CD1c-positive myeloid dendritic cell (primary cell): ENCODE data around the gene RNF26.
A peak's percentile ranks its signal among the peaks of the same experiment; 100 is the strongest.

Source experiments
- DNase-seq: peaks from one replicate; pipeline ENCODE4 v3.0.0-alpha.2; 2016; ENCODE audit errors: extremely low spot score

The RNF26 gene

GRCh38 chr11:119334174-119334930 lies at the start of gene RNF26:
Gene RNF26 (plus strand): TSS chr11:119334527. CDS start chr11:119335123, 596 bp downstream.
- DNase-seq = peak; percentile 99

DNA sequence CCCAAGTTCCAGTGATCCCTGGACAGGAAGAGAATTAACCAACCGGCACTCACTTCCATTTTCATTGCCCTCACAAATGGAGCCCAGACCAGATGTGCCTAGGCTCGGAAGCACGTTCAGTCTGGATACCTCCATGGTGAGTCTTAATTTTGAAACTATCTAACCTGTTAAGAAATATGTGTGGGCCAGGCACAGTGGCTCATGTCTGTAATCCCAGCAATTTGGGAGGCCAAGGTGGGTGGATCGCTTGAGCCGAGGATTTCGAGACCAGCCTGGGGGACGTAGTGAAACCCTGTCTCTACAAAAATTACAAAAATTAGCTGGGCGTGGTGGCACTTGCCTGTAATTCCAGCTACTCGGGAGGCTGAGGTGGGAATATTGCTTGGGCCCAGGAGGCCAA lies 48.9 kb upstream of the RNF26 start:
- no peak for DNase-seq

GRCh38 chr11:119288219-119288618 lies 46.1 kb upstream of the RNF26 start:
- DNase-seq = no peak

DNA sequence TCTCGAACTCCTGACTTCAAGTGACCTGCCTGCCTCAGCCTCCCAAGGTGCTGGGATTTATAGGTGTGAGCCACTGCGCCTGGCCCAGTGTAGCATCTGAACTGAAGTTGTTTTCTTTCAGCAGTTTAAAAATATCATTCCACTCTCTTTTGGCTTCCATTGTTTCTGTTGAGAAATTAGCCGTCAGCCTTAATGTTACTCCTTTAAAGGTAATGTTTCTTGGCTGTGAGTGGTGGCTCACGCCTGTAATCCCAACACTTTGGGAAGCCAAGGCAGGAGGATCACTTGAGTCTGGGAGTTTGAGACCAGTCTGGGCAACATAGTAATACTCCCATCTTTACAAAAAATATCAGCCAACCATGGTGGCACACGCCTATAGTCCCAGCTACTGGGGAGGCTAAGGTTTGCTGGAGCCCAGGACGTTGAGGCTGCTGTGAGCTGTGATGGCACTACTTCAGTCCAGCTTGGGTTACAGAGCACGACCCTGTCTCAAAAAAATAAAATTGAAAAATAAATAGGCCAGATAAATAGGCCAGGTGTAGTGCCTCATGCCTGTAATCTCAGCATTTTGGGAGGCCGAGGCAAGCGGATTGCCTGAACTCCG lies 43.3 kb upstream of the RNF26 start:
- DNase-seq = no peak

- DNase-seq = no peak
Observed at GRCh38 chr11:119293461-119293860, 40.9 kb upstream of the RNF26 start.

- peak; percentile 15 for DNase-seq
Observed at GRCh38 chr11:119295178-119295577, 39.1 kb upstream of the RNF26 start.

DNA sequence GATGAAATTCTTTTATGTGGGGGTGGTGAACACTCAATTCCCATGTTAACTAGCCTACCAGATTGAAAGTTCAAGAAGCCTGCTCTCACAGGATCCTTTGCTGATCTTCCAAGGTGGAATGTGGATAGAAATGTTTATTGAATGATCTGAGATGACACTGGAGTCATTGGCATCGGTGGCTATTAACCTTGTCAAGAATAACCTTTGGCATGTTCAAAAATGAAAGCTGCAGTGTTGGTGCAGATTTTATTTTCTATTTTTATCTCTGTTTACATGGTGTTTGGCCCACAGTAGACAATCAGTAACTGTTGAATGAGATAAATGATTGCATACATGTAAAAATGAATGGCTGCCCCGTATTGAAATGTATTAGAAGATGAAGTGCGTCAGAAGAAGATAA lies 36.4 kb upstream of the RNF26 start:
- no peak for DNase-seq

DNA sequence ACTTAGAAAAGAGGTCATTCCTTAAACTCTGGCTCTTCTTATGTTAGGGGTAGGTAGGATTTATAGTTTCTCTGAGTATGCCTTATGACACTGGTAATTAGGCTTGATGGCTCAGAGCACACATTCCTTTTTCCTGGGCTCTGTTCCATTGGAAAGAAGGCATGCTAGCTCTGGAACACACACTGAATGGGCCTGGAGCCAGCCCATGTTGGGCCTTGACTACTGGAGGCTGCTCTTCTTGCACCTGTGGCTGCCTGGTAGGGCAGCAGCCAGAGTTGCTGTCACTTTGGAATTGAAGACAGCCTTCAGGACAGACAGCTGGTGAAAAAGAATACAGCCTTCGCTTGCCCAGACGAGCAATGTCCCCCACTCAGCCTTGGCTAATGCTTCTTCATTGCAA lies 35.6 kb upstream of the RNF26 start:
- no peak for DNase-seq

DNA sequence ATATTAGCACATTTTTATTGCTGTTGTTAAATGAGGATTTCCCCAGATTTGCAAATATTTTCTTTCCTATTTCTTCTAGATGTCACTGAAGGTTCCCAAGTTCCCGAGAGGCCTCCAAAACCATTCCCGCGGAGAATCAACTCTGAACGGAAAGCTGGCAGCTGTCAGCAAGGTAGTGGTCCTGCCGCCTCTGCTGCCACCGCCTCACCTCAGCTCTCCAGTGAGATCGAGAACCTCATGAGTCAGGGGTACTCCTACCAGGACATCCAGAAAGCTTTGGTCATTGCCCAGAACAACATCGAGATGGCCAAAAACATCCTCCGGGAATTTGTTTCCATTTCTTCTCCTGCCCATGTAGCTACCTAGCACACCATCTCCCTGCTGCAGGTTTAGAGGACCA lies 34.9 kb upstream of the RNF26 start:
- DNase-seq = no peak

DNA sequence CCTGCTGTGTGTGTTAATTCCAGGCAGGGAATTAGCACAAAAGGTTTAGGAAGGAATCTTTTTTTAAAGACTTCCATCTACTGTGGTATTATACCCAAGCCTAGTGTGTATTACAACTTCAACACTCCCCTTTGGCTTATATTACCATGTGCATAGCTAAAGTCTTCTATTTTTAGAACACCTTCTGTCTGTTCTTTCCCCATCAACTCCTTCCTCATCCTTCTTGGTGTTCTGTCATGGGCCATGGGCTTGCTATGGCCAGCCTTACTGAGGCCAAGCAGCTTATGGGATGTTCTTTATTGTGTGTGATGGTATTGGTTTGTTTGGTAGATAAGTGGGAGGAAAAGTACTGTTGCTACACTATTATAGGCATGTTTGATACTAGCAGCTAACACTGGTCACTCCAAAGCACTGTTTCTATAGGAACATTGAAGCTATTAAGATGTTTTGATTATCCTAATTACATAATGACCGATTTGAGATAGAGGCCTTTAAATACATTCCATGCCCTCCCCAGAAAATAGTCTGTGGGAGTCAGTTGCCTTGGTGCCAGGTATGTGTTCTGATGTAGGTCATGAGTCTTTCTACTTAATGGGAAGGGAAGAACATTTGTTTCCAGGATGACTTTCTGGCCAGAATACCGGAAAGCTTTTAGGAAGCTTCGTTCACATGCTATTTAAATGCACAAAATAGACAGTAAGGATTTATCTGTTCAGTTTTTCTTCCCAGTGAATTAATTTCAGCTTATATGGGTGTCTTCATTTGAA lies 33.9 kb upstream of the RNF26 start:
- DNase-seq = no peak

DNA sequence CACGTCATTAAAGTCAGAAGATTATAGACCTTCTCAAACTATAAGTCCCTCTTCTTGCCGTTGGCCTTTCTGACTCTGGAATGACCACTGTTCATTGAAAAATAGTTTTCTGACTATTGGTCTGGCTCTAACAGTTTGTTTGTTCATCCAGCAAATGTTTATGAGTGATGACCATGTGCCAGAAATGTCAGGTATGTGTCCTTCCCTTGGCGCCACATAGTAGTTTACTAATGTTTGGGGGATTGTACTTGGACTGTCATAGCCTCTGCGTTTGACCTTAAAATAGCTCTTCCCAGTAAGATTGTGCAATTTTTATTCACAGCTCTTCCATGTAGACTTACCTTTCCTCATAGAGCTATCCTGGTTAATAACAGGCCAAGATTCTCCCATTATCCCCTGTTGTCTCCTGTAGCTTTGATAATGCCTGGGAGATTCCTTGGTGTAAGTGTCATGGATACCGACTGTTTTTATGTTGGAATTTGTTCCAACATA lies 31.1 kb upstream of the RNF26 start:
- no peak for DNase-seq

GRCh38 chr11:119305556-119306372 lies 28.6 kb upstream of the RNF26 start:
- no peak for DNase-seq

- no peak for DNase-seq
Observed at GRCh38 chr11:119306373-119306890, 27.9 kb upstream of the RNF26 start.

DNA sequence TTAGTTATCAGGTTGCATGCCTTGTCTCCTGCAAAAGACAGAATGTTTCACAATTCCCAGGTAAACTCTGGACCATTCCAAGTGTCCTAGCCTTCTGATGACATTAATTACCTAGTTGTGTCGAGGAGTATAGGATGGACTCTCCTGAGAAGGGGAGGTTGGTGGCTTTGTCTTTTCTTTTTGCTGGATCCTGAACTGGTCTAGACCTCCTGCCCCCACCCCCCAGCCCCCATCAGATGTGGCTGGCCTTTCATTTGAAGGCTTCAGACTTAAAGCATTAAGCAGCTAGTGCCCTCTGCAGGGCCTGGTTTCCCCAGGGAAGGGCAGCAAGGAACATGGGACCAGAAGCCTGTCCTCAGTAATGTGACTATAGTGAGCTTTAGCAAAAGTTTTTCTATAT lies 27.1 kb upstream of the RNF26 start:
- DNase-seq = no peak

DNA sequence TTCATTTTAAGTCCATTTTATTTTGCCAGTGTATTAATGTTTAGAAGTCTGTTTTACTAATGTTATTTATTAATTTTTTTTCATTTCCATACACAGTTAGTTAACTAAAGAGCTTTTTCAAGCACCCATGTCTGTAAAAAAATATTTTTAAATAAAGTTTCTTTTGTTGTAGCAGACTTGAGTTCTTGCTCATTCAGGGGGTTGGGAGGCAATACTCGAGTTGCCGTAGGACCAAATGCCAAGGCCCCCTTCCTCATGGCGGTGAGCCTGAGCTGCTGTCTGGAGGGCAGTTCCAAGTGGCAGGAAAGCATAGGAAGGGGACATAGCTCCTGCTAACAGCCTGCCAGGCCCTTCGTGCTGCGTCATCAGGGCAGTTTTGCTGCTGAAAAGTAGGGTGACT lies 26.4 kb upstream of the RNF26 start:
- no peak for DNase-seq

GRCh38 chr11:119309411-119309810 lies 24.9 kb upstream of the RNF26 start:
- DNase-seq = no peak

GRCh38 chr11:119309953-119310681 lies 24.2 kb upstream of the RNF26 start:
- no peak for DNase-seq

DNA sequence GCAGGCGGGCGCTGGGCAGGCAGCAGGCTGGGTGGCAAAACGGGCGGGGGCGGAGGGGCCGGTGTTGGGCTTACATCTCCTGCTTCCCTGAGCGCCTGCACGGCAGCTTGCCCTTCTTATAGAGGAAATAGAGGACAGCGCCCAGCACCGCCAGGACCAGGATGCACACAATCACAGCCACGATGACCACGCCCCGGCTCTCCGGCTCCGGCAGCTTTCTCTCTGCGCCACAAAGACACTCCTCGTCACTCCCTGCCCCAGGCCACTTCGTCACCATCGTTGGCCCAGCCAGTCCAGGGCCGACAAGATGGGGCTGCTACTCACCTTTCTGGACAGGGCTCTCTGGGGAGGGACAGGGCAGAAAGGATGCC lies 23.7 kb upstream of the RNF26 start:
- no peak for DNase-seq

DNA sequence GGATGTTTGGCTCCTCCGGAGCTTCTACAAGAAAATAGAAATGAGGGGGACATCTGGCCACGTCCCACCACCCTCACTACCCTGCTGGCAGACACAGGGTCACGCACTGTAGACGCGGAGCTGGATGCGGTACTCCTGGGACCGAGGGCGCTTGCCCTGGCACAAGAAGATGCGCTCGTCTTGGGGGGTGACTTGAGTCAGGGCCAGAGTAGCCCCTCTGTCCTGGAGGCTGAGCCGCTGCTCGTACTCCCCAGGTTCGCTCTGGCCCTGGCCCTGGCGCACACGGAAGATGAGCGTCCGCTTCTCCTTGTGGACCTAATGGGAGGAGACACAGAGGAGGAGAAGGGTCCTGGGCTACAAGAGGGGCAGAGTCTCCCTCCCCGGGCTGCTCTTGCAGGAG lies 19.6 kb upstream of the RNF26 start:
- DNase-seq = no peak

- DNase-seq = peak; percentile 41
Observed at GRCh38 chr11:119315131-119316015, 19.0 kb upstream of the RNF26 start.
